ELF-1 (cell line): ENCODE measurements around the gene TMEM150B.

Experiments used
- DNase-seq: peaks from one replicate; pipeline ENCODE4 v3.0.0-alpha.2; 2016; ENCODE audit warnings: low read depth, low spot score

Gene TMEM150B

DNA sequence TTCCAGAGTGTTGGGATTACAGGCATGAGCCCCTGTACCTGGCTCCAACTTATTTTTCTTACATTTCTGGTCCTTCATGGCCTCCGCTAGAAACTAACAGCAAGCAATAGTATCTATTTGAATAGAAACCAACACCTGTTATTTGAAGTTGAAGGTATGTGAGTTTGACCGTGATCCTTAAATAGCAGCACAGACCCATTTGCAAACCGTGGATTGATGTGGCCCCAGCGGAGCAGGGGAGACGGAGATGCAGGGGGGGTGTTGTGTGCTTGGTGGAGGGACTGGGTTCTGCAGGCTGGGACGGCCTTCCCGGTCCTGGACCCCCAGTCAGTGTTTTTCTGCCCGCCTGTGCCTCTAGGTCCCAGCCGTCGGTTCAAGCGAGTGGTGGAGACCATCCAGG is 16.9 kb downstream of the TMEM150B start:
- DNase-seq = no peak

- DNase-seq = no peak
Measured at GRCh38 chr19:55306712-55307111, 18.4 kb downstream of the TMEM150B start.

GRCh38 chr19:55305983-55306562 is 19.1 kb downstream of the TMEM150B start:
- no peak for DNase-seq

- peak; percentile 67 for DNase-seq
Measured at GRCh38 chr19:55305491-55305890, 19.6 kb downstream of the TMEM150B start.

DNA sequence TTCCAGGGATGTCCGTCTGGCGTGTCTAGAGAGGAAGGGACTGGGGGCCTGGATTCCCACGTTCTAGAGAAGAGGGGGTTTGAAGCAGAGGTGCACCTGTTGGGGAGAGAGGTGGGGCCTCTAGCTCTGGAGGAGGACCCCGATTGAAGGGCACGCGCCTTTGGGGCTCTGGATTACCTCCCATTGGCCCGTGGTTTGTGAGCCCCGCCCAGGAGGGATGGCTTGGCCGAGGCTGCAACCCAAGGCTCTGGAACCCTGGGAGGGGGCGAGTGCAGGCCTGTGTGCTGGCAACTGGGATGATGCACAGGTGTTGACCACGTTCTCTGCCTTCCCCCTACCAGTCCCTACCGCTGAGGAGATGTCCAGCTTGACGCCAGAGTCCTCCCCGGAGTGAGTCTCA is 20.2 kb downstream of the TMEM150B start:
- DNase-seq = no peak

- DNase-seq = peak; percentile 67
Measured at GRCh38 chr19:55304279-55304978, 20.7 kb downstream of the TMEM150B start.

DNA sequence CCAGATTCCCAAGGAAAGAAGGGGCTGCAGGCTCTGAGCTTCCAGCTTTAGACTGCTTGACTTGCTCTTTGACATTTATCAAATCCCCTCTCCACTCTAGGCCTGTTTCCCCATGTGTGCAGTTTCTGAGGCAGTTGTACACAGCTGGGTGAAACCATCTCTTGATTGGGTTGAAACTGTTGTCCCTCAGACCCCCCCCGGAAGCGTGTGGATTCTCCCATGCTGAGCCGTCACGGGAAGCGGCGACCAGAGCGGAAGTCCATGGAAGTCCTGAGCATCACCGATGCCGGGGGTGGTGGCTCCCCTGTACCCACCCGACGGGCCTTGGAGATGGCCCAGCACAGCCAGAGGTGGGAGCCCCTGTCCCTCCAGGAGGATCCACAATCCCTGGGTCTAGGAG is 21.7 kb downstream of the TMEM150B start:
- DNase-seq = no peak

- DNase-seq = no peak
Measured at GRCh38 chr19:55302318-55302703, 22.8 kb downstream of the TMEM150B start.

GRCh38 chr19:55301459-55302317 is 23.5 kb downstream of the TMEM150B start:
- peak; percentile 89 for DNase-seq

- no peak for DNase-seq
Measured at GRCh38 chr19:55300886-55301458, 24.2 kb downstream of the TMEM150B start.

DNA sequence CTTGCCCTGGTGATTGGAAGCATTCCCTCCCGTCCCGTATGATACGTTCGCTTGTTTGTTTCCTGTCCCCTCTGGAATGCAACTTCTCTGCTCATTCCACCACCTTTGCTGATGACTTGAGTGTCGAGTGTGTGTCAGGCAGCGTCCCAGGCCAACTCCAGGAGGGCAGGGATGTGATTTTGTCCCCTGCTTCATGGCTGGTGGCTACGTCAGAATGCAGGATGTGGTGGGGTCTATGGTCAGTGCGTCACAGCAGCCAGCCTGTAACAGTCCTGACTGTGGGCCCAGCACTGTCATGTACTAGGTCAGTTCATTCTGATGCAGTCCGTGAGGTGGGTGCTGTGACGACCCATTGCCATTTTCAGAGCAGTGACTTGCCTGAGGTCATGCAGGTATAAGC is 25.1 kb downstream of the TMEM150B start:
- no peak for DNase-seq

GRCh38 chr19:55297267-55297666 is 27.9 kb downstream of the TMEM150B start:
- no peak for DNase-seq

DNA sequence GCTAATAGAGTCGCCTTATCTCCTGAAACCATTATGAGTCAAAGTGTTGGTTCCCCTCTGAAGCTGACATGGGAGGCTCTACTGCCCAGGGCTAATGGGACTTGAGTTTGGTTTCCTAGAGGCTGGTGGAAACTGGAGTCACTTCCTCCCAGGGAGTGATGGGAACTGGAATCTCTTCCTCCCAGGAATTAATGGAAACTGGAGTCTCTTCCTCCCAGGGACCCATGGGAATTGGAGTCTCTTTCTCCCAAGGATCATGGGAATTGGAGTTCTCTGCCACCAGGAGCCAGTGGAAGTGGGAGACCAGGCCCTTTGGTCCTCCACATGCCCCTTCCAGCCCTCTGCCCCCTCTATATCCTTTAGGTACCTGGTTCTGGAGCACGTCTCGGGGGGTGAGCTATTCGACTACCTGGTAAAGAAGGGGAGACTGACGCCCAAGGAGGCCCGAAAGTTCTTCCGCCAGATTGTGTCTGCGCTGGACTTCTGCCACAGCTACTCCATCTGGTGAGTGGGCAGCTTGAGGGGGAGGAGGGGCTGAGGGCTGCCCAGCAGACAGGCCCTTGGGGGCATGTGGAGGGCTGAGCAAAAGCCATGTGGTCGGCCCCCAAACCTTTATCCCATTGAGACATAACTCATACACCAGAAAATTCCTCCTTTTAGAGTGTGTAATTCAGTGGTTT is 35.9 kb downstream of the TMEM150B start:
- DNase-seq = peak; percentile 19

DNA sequence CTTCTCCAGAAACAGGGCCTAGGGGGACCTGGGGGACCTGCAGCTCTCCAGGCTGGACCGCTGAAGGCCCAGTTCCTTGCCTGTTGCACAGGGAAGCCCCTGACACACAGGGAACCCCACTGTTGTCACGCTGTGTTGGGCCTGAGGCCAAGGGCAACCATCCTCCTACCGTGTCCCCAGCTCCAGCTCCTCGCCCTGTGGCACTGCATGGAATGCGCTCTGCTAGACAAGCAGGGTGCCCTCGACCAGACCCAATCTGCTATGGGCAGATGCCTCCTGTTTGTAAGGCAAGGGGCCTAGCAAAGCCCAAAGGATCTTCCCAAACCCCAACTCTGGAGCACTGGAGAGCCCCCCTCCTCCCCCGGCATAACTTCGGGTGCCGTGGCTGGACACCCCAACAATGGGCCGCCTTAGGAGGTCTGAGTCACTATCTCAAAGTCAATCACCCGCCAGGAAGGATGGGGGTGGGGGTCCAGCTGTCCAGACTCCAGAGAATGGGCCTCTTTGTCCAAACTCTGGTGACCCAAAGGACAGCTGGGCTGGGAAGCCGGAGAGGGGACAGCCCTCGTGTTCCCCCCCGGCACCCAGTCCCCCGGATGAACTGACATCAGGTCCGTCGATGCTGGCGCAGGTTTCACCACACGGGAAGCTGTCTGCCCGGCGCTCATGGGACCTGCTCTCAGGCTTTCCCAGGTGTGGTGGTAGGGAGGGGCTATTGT is 37.6 kb downstream of the TMEM150B start:
- DNase-seq = no peak

DNA sequence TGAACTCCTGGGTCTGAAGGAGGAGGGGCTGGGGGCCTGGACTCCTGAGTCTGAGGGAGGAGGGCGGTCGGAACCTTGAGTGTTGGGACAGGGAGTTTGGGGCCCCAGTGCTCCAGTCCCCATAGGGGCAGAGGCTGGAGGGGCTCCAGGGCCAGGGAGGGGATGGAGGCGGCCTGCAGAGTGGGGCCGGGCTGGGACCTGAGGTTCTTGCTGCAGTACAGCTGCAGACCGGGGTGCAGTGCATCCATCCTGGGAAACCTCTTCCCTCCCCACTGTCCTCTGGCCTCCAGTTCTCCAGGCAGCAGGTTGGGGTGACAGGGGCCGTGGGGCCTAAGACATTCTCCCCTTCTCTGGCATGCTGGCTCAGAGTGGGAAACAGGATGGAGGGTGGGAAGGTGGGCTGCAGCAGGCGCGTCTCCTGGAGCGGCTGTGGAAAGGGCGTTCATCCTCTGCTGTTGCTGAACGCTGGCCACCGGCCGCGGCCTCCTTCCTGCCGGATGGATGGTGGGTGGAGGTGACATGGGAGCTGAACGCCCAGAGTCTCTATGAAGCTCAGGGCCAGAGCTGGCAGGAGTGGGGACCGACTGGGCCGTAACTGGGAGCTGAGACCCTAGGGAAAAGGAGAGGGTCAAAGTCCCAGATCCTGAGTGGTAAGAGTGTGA is 39.8 kb downstream of the TMEM150B start:
- no peak for DNase-seq

- DNase-seq = no peak
Measured at GRCh38 chr19:55284405-55285058, 40.6 kb downstream of the TMEM150B start.

- no peak for DNase-seq
Measured at GRCh38 chr19:55283548-55284377, 41.4 kb downstream of the TMEM150B start, which contains the start of gene BRSK1. Gene BRSK1, plus strand, starts transcription at chr19:55283997. Its CDS starts 446 bp downstream, at chr19:55284443.

DNA sequence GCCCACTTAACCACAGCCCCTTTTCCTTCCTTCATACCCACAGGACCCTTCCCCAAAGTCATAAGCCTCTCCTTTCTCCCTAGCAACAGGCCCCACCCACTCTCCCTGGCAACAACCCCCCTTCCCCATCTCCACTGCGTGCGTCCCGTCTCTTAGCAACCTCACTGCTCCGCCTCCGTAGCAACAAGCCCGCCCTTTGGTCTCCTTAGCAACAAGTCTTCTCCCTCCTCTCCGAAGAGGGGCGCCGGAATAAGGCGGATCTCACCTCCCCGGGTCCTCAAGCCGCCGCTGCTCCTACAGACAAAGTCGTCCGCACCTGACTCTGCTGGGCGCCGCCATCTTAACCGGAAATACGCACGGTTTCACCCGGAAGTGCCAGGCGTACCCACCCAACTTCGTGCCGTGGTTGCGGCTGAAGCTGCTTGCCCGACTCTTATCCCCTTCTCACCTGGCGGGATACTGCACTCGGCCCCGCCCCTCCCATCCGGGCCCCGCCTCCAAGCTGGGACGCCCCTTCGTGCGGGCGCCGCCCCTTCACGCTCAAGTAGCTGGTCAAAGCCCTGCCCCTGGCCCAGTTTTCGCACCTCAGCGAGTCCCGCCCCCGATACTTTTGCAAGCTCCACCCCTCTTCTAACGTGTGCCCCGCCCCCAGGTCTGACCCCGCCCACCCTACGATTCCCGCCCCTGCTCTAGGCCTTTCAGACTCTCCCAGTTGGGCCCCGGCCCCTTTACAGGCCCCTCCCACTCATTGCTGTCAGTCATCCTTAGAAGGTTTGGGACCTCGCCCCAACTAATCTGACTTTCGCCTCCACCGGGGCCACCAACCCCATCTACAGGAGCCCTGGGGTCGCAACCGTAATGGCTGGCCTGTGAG is 45.1 kb downstream of the TMEM150B start, which contains the start of gene HSPBP1:
TSS of gene HSPBP1 (minus strand) at position 341 of the 874 bp plus-strand sequence. CDS start 502 bp downstream, outside the sequence.
- DNase-seq = peak; percentile 99
